Type B pancreatic cell (in vitro differentiated cells): ENCODE results near the gene RAVER2. TPM values are rescaled to one million over a fixed set of nuclear protein-coding genes. Genes with fewer than 3 reads are reported as not detected.
"Not testable (repeated sequence)": the region's sequence is repeated elsewhere in the genome, so short reads cannot be mapped to it uniquely, and the experiment has no call there.

Experiments
- DNase-seq: peaks from one replicate; pipeline ENCODE4 v3.0.0; 2021; ENCODE audit warnings: mixed read lengths; ENCODE audit not compliant: unreplicated experiment; ENCODE audit errors: extremely low spot score
- H3K27ac Mint-ChIP-seq: 2 replicates; pipeline ENCODE4 v1.8.0; 2021; ENCODE audit warnings: mild to moderate bottlenecking, mixed read lengths
- H3K27me3 Mint-ChIP-seq: 2 replicates; pipeline ENCODE4 v1.8.0; 2021; ENCODE audit warnings: mixed read lengths
- H3K36me3 Mint-ChIP-seq: 2 replicates; pipeline ENCODE4 v1.8.0; 2021; ENCODE audit warnings: mixed read lengths
- H3K4me1 Mint-ChIP-seq: one replicate; pipeline ENCODE4 v1.8.0; 2021; ENCODE audit warnings: mixed read lengths; ENCODE audit not compliant: unreplicated experiment
- H3K4me3 Mint-ChIP-seq: 2 replicates; pipeline ENCODE4 v1.8.0; 2021; ENCODE audit warnings: mild to moderate bottlenecking, mixed read lengths
- H3K9me3 Mint-ChIP-seq: 2 replicates; pipeline ENCODE4 v1.8.0; 2021; ENCODE audit warnings: mixed read lengths
- CTCF ChIP-seq: fragments of 200-600 bp; sonication (generic); conservative IDR thresholded peaks from 2 replicates; pipeline ENCODE4 v1.5.0; 2021; ENCODE audit warnings: antibody characterized with exemption, mild to moderate bottlenecking
- total RNA-seq: library from RNA; stranded (reverse); gene quantifications from 2 replicates; pipeline ENCODE4 v1.2.1, GENCODE V29; 2021; ENCODE audit warnings: low replicate concordance

The RAVER2 gene
- total RNA-seq, 1 donor from 2014 or later: 26.5 TPM

- H3K9me3 Mint-ChIP-seq: peaks cover 6% of the 10 kb centered on the region
- H3K36me3 Mint-ChIP-seq: peaks cover 39% of the 10 kb centered on the region
- no peak overlapping the region for H3K27ac Mint-ChIP-seq
- H3K4me1 Mint-ChIP-seq: no peaks in the 10 kb centered on the region
- DNase-seq: no peak
- no peak for TF ChIP-seq CTCF
- no peak overlapping the region for H3K4me3 Mint-ChIP-seq
- H3K27me3 Mint-ChIP-seq: no peaks in the 10 kb centered on the region
These were observed 30.2 kb downstream of the RAVER2 start for GRCh38 chr1:64775113-64775512.

GRCh38 chr1:64782044-64782443 lies 37.2 kb downstream of the RAVER2 start:
- H3K36me3 Mint-ChIP-seq: peaks cover 46% of the 10 kb centered on the region
- H3K4me3 Mint-ChIP-seq, H3K27me3 Mint-ChIP-seq, H3K4me1 Mint-ChIP-seq, DNase-seq, H3K27ac Mint-ChIP-seq, H3K9me3 Mint-ChIP-seq: not testable (repeated sequence)

GRCh38 chr1:64782848-64783247 lies 38.0 kb downstream of the RAVER2 start:
- H3K27ac Mint-ChIP-seq, H3K4me3 Mint-ChIP-seq, H3K9me3 Mint-ChIP-seq, DNase-seq, H3K27me3 Mint-ChIP-seq, H3K4me1 Mint-ChIP-seq: not testable (repeated sequence)
- peaks cover 44% of the 10 kb centered on the region for H3K36me3 Mint-ChIP-seq

- no peaks in the 10 kb centered on the region for H3K27me3 Mint-ChIP-seq
- DNase-seq: no peak
- TF ChIP-seq CTCF: no peak
- H3K36me3 Mint-ChIP-seq: peaks cover 35% of the 10 kb centered on the region
- no peaks in the 10 kb centered on the region for H3K9me3 Mint-ChIP-seq
- H3K4me3 Mint-ChIP-seq: no peak overlapping the region
- no peak overlapping the region for H3K27ac Mint-ChIP-seq
- H3K4me1 Mint-ChIP-seq: no peaks in the 10 kb centered on the region
These were observed 46.1 kb downstream of the RAVER2 start for GRCh38 chr1:64790832-64791487.

GRCh38 chr1:64798872-64799271 lies 54.0 kb downstream of the RAVER2 start:
- H3K36me3 Mint-ChIP-seq: peaks cover 20% of the 10 kb centered on the region
- DNase-seq: no peak
- no peaks in the 10 kb centered on the region for H3K27me3 Mint-ChIP-seq
- H3K27ac Mint-ChIP-seq: no peak overlapping the region
- H3K9me3 Mint-ChIP-seq: peaks cover 10% of the 10 kb centered on the region
- no peaks in the 10 kb centered on the region for H3K4me1 Mint-ChIP-seq
- no peak for TF ChIP-seq CTCF
- no peak overlapping the region for H3K4me3 Mint-ChIP-seq

- Mint-ChIP-seq H3K9me3 (peaks cover 10% of the 10 kb centered on the region), H3K27me3 (no peaks in the 10 kb centered on the region), H3K4me3 (no peak overlapping the region), H3K27ac (no peak overlapping the region), H3K4me1 (no peaks in the 10 kb centered on the region), H3K36me3 (peaks cover 15% of the 10 kb centered on the region)
- DNase-seq: no peak
- TF ChIP-seq CTCF: no peak
These were observed 57.1 kb downstream of the RAVER2 start for GRCh38 chr1:64801851-64802523.
